Panc1 (cell line): ENCODE results near the gene CSKMT.

Source experiments
- CTCF ChIP-seq: fragments of 450-650 bp; IDR thresholded peaks from 2 replicates; pipeline ENCODE4 v1.5.1; 2017; ENCODE audit warnings: mild to moderate bottlenecking
- POLR2AphosphoS5 ChIP-seq: IDR thresholded peaks from 2 replicates; pipeline ENCODE4 v1.6.1; 2012; ENCODE audit warnings: mild to moderate bottlenecking, low read depth, low read length, moderate library complexity
- REST ChIP-seq, 2 experiments: IDR thresholded peaks; 2 replicates each; pipeline ENCODE4 v1.6.1; 2011 to 2012; ENCODE audit warnings: low read depth in 2 of 2, control low read depth in 1 of 2, low read length in 1 of 2, mild to moderate bottlenecking in 1 of 2, moderate library complexity in 1 of 2; ENCODE audit not compliant: insufficient read depth in 1 of 2
- SIN3A ChIP-seq: IDR thresholded peaks from 2 replicates; pipeline ENCODE4 v1.6.1; 2012; ENCODE audit warnings: low read depth, mild to moderate bottlenecking, low read length, moderate library complexity, borderline replicate concordance; ENCODE audit not compliant: insufficient read depth
- TCF7L2 ChIP-seq: IDR thresholded peaks from 2 replicates; pipeline ENCODE4 v1.6.1; 2011; ENCODE audit warnings: mild to moderate bottlenecking, low read depth, low read length, inconsistent platforms

GRCh38 chr11:62712276-62712812, 47.2 kb downstream of the CSKMT start:
- TF ChIP-seq CTCF (no peak), TCF7L2 (no peak), POLR2AphosphoS5 (no peak), SIN3A (no peak), REST (IDR thresholded peaks at IDR 0.05; ENCODE audit: insufficient read depth in 1 of 2, low read depth in 2 of 2, low read length in 1 of 2) (no peak)
